Measurements from ENCODE around the gene NFYC.

Gene NFYC

GRCh38 chr1:40732756-40733301, 41.3 kb downstream of the NFYC start:
- no peaks in the 10 kb centered on the region for H3F3A ChIP-seq (ENCODE audit: low read depth)
- H3K4me3 ChIP-seq (ENCODE audit: low read length, poor library complexity, severe bottlenecking): no peak overlapping the region
- no peaks in the 10 kb centered on the region for H3K9me3 ChIP-seq (ENCODE audit: insufficient read depth, low read depth, low read length)
- peaks cover 31% of the 10 kb centered on the region for H4K20me1 ChIP-seq (ENCODE audit: insufficient read depth, low read length, poor library complexity, severe bottlenecking)
- no peaks in the 10 kb centered on the region for H3K9me2 ChIP-seq (replicated peaks; ENCODE audit: low read depth, low read length)
- TF ChIP-seq EZH2phosphoT487 (IDR thresholded peaks at IDR 0.05; ENCODE audit: borderline replicate concordance): no peak
- TF ChIP-seq CTCF (conservative IDR thresholded peaks at IDR 0.05; ENCODE audit: low read length): no peak
- 0 out of 2 replicates have a peak, but pooled peaks cover 2% of the 10 kb centered on the region for H3K36me3 ChIP-seq (ENCODE audit: insufficient read depth, low read length)
- H3K9ac ChIP-seq (ENCODE audit: low read depth, low read length, poor library complexity, severe bottlenecking): no peak overlapping the region
- no peaks in the 10 kb centered on the region for H3K27me3 ChIP-seq (ENCODE audit: insufficient read depth, low read length, poor library complexity, severe bottlenecking)
- peaks cover 11% of the 10 kb centered on the region for H3K4me1 ChIP-seq (ENCODE audit: insufficient read depth, low read length, poor library complexity, severe bottlenecking)
- no peak overlapping the region for H2AFZ ChIP-seq (ENCODE audit: low read length)
- no peak overlapping the region for H3K4me2 ChIP-seq (ENCODE audit: low read depth, low read length, poor library complexity, severe bottlenecking)
- H3K79me2 ChIP-seq (ENCODE audit: insufficient read depth, low read length): peaks cover 93% of the 10 kb centered on the region

GRCh38 chr1:40734882-40735628, 43.6 kb downstream of the NFYC start:
- Histone ChIP-seq H3K4me2 (ENCODE audit: low read depth, low read length, poor library complexity, severe bottlenecking) (no peak overlapping the region), H3K9me3 (ENCODE audit: insufficient read depth, low read depth, low read length) (no peaks in the 10 kb centered on the region), H3K9ac (ENCODE audit: low read depth, low read length, poor library complexity, severe bottlenecking) (no peak overlapping the region), H3K9me2 (replicated peaks; ENCODE audit: low read depth, low read length) (no peaks in the 10 kb centered on the region), H3K79me2 (ENCODE audit: insufficient read depth, low read length) (peaks cover 79% of the 10 kb centered on the region), H3K27me3 (ENCODE audit: insufficient read depth, low read length, poor library complexity, severe bottlenecking) (no peaks in the 10 kb centered on the region), H3F3A (ENCODE audit: low read depth) (no peaks in the 10 kb centered on the region), H4K20me1 (ENCODE audit: insufficient read depth, low read length, poor library complexity, severe bottlenecking) (peaks cover 27% of the 10 kb centered on the region), H3K4me1 (ENCODE audit: insufficient read depth, low read length, poor library complexity, severe bottlenecking) (peaks cover 6% of the 10 kb centered on the region), H3K4me3 (ENCODE audit: low read length, poor library complexity, severe bottlenecking) (no peak overlapping the region), H3K36me3 (ENCODE audit: insufficient read depth, low read length) (peaks cover 22% of the 10 kb centered on the region), H2AFZ (ENCODE audit: low read length) (no peak overlapping the region)
- TF ChIP-seq EZH2phosphoT487 (IDR thresholded peaks at IDR 0.05; ENCODE audit: borderline replicate concordance) (no peak), CTCF (conservative IDR thresholded peaks at IDR 0.05; ENCODE audit: low read length) (no peak)

- no peak overlapping the region for H3K4me3 ChIP-seq (ENCODE audit: low read length, poor library complexity, severe bottlenecking)
- no peaks in the 10 kb centered on the region for H3K9me3 ChIP-seq (ENCODE audit: insufficient read depth, low read depth, low read length)
- H3F3A ChIP-seq (ENCODE audit: low read depth): no peaks in the 10 kb centered on the region
- H3K4me1 ChIP-seq (ENCODE audit: insufficient read depth, low read length, poor library complexity, severe bottlenecking): no peaks in the 10 kb centered on the region
- no peak overlapping the region for H2AFZ ChIP-seq (ENCODE audit: low read length)
- H3K9me2 ChIP-seq (replicated peaks; ENCODE audit: low read depth, low read length): no peaks in the 10 kb centered on the region
- H3K27me3 ChIP-seq (ENCODE audit: insufficient read depth, low read length, poor library complexity, severe bottlenecking): no peaks in the 10 kb centered on the region
- peaks cover 33% of the 10 kb centered on the region for H3K36me3 ChIP-seq (ENCODE audit: insufficient read depth, low read length)
- no peak for TF ChIP-seq EZH2phosphoT487 (IDR thresholded peaks at IDR 0.05; ENCODE audit: borderline replicate concordance)
- no peak for TF ChIP-seq CTCF (conservative IDR thresholded peaks at IDR 0.05; ENCODE audit: low read length)
- no peak overlapping the region for H3K4me2 ChIP-seq (ENCODE audit: low read depth, low read length, poor library complexity, severe bottlenecking)
- H4K20me1 ChIP-seq (ENCODE audit: insufficient read depth, low read length, poor library complexity, severe bottlenecking): peaks cover 27% of the 10 kb centered on the region
- peaks cover 75% of the 10 kb centered on the region for H3K79me2 ChIP-seq (ENCODE audit: insufficient read depth, low read length)
- H3K9ac ChIP-seq (ENCODE audit: low read depth, low read length, poor library complexity, severe bottlenecking): no peak overlapping the region
These were observed 44.6 kb downstream of the NFYC start for GRCh38 chr1:40736085-40736531.
